ENCODE measurements around the gene SLC6A7.

The SLC6A7 gene

DNA sequence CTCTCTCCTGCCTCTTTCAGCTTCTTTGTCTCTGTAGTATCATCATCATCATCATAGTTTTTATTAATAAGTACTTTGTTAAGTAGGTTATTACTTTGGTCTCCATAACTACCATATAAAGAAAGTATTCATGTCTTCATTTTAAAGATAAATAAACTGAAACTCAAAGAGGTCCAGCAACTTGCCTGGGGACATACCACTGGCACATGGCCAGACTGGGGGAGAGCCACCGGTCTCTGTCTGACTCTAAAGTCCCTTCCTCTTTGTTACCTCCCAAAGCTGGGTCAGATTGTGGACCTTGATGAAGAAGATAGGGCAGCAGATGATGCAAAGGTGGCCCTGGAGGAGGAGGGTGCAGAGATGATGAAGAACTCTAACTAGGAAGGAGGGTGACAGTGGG is 14.8 kb upstream of the SLC6A7 start:
- DNase-seq: no peak

- DNase-seq: no peak
Observed at GRCh38 chr5:150175536-150175935, 14.3 kb upstream of the SLC6A7 start.

DNA sequence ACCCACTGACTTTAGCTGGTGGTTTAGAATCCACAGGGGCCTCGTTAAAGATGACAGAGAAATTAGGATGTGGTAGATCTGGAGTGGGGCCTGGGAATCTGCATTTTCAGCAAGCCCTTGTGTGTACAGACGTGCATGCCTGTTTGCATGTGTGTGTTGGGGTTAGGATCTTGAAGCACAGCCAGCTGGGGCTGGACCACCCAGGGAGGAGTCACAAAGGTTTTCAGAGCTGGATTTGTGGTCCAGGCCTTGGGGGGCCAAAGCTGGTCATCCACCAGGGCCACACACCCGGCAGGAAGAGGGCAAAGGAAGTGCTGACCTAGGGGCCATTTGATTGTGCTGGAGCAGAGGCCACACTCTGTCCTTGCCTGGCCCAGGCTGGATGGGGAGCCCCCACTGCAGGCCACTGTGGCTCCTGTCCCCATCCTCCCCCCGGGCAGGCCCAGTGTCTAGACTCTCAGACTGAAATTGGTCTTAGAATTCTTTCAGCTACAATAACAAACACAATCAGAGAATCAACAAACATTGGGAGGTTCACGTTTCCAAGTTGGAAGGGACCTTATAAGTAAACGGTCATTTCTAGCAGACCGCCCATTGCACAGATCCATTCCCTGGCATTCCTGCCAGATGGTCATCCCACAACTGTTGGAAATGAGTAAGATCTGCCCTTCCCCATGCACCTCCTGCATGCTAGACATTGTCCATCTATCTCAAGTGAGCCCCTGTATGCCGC is 13.0 kb upstream of the SLC6A7 start:
- no peak for DNase-seq

GRCh38 chr5:150177721-150178120 is 12.1 kb upstream of the SLC6A7 start:
- DNase-seq: no peak

DNA sequence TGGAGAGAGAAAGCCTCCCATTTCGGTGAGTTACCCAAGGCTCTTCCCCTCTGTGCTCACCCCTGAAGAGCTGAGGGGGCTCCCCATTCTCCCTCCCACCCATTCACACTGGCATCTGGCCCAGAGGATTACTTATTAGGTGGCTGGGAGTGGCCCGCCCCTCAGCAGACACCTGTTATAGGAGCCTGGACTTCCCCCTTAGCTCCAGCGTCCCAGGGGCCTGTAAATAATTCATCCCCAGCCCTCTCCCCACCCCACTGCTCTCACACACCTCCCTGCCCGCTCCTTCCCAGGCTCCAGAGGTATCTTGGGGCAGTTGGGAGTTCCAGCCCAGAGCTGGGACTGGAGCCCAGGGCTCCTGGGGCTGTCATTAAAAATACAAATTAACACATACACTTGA is 11.6 kb upstream of the SLC6A7 start:
- no peak for DNase-seq

- no peak for DNase-seq
Observed at GRCh38 chr5:150179019-150179620, 10.7 kb upstream of the SLC6A7 start.

DNA sequence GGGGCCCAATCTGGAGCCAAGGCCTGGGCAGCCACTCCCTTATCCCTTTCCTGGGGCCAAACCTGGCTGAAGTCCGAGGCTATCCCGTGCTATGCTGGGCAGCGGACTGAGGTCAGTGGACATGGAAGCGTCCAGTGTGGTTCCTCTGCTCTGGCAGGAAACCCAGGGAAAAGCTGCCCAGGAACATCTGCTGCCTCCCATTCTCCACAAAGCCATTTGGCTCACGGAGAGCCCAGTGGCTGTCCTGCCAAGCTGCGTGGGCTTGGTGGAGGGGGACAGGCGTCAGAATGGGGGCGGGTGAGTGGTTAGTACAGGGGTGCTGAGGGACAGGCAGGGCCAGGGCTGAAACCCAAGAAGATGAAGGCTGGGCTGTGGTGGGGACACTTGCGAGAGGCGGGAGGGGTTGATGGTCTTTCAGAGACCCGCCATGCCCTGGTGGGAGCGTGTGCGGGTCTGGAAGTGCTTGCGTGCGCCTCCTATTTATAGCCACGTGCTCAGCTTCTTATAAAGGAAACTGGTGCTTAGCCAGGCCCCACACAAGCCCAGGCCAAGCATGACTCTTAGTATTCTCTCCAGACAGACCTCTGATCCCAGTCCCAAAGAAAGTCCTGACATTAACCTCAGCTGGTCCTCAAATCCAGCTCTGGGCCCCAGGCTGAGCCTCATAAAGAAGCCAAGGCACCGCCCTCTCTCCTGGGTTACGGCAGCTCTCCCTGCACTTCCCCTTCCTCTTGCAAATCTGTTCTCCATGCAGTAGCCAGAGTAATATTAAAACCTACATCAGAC is 9.4 kb upstream of the SLC6A7 start:
- no peak for DNase-seq

DNA sequence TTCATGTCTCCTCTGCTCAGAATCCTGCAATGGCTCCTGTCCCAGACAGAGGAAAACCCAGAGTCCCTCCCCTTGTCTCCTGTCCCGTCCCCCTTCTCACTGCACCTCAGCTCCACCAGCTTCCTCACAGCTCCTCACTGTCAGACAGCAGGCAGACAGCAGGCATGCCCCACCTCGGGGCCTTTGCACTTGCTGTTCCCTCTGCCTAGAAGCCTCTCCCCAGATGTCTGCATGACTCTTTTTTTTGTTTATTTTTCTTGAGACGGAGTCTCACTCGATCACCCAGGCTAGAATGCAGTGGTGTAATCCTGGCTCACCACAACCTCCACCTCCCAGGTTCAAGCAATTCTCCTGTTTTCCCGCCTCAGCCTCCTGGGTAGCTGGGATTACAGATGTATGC is 8.8 kb upstream of the SLC6A7 start:
- no peak for DNase-seq

- DNase-seq: no peak
Observed at GRCh38 chr5:150181766-150182545, 7.9 kb upstream of the SLC6A7 start.

DNA sequence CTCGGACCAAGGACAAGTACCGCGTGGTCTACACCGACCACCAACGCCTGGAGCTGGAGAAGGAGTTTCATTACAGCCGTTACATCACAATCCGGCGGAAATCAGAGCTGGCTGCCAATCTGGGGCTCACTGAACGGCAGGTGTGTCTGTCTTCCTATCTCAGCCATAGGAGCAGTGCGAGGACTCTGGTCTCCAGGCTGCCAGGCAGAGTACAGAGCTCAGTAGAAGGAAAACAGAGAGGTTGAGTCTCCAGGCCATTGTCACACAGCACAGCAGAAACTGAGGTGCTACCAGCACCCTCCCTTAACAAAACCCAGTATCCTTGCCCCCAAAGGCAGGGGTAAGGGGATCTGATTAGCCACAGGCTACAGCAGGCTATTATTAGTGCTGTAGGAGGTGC is 7.1 kb upstream of the SLC6A7 start:
- no peak for DNase-seq

DNA sequence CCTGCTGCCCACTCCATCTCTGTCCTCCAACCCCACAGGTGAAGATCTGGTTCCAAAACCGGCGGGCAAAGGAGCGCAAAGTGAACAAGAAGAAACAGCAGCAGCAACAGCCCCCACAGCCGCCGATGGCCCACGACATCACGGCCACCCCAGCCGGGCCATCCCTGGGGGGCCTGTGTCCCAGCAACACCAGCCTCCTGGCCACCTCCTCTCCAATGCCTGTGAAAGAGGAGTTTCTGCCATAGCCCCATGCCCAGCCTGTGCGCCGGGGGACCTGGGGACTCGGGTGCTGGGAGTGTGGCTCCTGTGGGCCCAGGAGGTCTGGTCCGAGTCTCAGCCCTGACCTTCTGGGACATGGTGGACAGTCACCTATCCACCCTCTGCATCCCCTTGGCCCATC is 6.4 kb upstream of the SLC6A7 start:
- no peak for DNase-seq

DNA sequence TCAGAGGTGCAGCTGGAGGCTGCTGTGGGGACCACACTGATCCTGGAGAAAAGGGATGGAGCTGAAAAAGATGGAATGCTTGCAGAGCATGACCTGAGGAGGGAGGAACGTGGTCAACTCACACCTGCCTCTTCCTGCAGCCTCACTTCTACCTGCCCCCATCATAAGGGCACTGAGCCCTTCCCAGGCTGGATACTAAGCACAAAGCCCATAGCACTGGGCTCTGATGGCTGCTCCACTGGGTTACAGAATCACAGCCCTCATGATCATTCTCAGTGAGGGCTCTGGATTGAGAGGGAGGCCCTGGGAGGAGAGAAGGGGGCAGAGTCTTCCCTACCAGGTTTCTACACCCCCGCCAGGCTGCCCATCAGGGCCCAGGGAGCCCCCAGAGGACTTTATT is 5.9 kb upstream of the SLC6A7 start:
- DNase-seq: no peak

- DNase-seq: no peak
Observed at GRCh38 chr5:150184990-150185912, 4.6 kb upstream of the SLC6A7 start.

DNA sequence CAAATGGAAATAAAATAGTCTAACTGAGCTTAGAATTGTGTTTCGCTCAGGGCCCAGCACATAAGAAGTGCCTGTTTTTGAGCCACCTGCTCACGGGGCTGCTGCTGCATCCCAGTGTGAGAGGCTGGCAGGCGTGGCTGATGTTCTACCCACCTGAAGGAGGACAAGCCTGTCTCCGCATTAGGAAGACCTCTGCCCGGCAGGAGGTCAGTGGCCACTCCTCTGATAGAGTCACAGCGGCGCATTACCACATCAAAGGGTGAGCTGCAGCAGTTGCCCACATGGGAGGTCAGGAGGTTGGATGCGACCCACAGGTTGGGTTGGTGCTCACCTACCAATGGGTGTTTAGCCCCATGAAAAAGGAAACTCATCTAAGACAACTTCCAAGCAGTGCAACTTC is 3.7 kb upstream of the SLC6A7 start:
- DNase-seq: no peak

DNA sequence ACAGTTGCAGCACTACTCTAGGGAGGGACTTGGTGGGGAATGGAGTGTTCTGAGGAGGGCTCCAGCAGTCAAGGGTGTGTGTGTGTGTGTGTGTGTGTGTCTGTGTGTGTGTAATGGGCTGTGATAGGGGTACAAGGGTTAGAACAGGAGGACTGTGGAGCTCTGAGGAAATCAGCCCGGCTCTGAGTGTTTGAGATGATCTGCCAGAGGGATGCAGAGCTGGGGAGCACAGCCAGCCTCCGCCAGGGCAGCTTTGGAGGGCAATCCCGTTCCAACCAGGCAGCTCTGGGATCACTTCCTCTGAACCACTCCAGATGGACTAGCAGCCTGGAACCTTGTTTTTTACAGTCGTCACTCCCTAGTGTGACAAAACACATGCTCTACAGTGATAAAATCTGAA is 3.0 kb upstream of the SLC6A7 start:
- DNase-seq: no peak

DNA sequence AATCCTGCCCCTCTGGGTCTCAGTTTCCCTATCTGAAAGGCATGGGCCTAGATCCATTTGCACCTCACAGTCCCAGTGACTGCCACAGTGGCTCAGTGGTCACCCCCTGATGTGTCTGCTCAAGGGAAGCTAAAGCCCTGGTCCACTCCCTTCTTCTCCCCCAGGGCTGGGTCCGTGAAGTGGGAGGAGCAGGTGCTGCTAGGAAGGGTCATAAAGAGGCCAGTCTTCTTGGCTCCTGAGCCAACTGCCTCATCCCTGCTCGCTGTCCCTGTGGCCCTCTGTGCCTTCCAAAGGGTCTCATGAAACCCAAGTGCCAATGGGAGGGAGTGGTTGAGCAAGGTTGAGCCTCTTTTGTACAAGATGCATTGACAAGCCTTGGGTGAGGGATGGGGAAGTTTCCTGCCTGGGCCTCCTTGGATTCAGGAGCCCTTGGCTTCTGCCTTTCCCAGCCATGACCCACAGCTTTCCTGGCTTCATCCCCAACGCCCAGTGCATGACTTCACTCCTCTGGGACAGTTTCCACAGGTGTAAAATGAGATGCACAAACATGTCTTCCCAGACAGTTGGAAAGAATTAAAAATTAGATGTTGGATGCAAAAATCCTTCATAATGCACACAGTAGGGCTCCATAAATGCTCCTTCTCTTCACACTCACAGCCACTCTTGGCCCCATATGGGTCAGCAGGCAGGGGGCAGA is 1.6 kb upstream of the SLC6A7 start:
- DNase-seq: no peak

DNA sequence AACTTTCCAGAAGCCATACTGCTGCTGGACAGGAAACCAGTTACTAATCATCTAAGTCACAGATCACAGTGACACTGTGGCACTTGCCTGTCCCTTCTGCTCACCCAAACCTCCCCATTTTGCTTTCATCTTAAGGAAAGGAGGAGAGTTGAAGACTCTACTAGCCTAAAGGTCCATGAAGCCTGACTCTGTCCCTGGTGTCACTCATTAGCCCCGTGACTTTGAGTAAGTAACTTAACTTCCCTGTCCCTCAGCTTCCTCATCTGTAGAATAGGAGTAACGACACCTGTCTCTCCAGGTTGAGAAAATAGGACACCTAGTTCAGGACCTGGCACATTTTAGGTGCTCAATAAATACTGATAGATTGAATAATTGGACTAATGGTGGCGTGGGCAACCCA is 536 bp upstream of the SLC6A7 start:
- DNase-seq: no peak

DNA sequence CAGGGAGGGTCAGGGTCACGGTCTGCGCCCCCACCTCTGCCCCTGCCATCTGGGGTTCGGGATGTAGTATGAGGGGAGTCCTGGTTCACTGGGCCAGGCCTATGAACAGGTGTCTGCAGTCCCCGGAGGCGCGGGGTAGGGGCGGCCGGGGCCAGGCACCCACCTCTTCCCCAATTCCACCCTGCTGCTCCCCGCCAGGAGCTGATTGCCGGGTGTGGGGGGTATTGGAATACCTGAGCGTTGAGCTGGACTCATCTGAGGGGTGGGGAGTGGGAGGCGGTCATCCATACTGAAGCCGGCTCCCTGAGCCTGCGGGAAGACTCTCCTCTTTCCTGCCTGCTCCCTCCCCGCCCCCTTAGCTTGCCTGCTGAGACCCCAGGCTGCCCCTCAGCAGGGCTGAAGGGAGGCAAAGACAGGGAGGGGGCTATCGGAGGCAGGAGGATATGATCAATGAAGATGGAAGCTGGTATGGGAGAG is 679 bp downstream of the SLC6A7 start:
- DNase-seq: no peak

GRCh38 chr5:150190987-150191386 is 1.1 kb downstream of the SLC6A7 start:
- DNase-seq: no peak

- DNase-seq: peak; percentile 49
Observed at GRCh38 chr5:150192462-150192861, 2.6 kb downstream of the SLC6A7 start.

- DNase-seq: no peak
Observed at GRCh38 chr5:150195736-150196485, 6.0 kb downstream of the SLC6A7 start.

Measured in retina (tissue), 1 donor.